HG03342 (cell line): ENCODE results near the gene WNT4.

Experiments used
- ATAC-seq: cut with Tn5 transposase; IDR thresholded peaks from one replicate; pipeline ENCODE4 v1.9.1; 2021; ENCODE audit warnings: mild to moderate bottlenecking, moderate library complexity; ENCODE audit not compliant: unreplicated experiment

Gene WNT4

GRCh38 chr1:22132517-22133235 is 10.2 kb downstream of the WNT4 start:
- no peak for ATAC-seq

- ATAC-seq = no peak
Measured at GRCh38 chr1:22131875-22132486, 10.9 kb downstream of the WNT4 start.

- no peak for ATAC-seq
Measured at GRCh38 chr1:22131062-22131461, 11.8 kb downstream of the WNT4 start.

DNA sequence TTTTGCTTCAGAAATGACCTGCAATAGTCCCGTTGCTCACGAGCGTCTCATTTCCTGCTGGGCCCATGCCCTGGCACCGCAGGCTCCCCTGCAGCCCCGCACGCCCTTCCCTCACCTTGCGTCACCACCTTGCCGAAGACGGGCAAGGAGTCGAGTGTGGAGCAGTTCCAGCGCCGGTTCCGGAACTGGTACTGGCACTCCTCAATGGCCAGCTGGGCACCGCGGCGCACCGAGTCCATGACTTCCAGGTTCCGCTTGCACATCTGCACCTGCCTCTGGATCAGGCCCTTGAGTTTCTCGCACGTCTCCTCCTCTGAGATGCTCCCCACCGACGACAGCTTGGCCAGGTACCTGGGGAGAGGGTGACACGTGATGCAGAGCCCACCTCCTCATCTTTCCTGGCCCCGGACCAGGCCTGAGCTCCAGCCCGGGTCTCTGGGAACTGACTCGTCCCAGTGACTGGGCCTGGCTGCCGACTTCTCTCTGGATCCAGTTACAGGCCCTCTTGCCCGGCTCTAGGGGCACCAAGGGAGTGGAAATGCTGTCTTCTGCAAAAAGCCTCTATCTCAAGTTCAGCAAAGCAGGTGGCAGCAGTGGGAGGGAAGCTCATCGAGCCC is 13.3 kb downstream of the WNT4 start:
- ATAC-seq = no peak

GRCh38 chr1:22128392-22128791 is 14.5 kb downstream of the WNT4 start:
- ATAC-seq = no peak

DNA sequence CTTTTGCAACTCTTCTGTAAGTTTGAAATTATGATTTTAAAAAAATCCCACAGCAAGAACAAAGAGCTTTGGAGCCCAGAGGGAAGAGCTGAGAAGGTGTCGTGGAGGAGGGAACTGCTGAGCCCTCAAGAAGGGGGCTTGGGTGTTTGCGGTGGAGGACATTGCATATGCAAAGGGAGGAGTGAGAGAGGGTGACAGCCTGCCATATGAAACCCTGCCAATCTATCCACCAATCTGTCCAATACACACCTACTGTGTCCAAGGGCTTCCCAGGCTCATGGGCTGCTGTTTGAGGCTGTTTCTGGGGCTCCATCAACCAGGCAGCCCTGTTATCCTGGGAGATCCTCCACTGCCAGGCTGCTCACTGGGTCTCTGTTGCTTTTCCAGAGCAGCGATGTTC is 15.2 kb downstream of the WNT4 start:
- ATAC-seq = no peak

DNA sequence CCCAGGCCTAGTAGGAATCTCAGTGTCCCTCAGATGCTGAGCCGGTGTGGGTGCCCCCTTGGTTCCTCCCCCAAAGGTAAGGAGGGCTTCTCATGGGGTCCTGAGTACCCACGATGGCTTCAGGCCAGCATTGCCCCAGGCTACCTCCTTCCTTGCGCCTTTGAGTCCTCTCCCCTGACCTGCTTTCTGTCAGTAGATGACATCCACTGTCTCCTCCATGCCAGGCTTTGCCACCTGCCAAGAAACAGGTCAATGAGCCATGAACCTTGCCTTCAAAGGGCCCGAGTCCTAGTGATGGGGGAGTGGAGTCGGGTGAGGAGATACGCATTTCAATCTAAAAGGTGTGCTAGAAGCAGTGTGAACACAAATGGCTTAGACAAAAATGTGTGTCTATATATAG is 15.6 kb downstream of the WNT4 start:
- ATAC-seq = no peak

- ATAC-seq = no peak
Measured at GRCh38 chr1:22126531-22126930, 16.4 kb downstream of the WNT4 start.

GRCh38 chr1:22124592-22125229 is 18.2 kb downstream of the WNT4 start:
- ATAC-seq = no peak

- no peak for ATAC-seq
Measured at GRCh38 chr1:22123901-22124404, 18.9 kb downstream of the WNT4 start.

GRCh38 chr1:22123071-22123390 is 19.9 kb downstream of the WNT4 start:
- ATAC-seq = no peak

GRCh38 chr1:22122273-22123070 is 20.4 kb downstream of the WNT4 start:
- ATAC-seq = no peak

GRCh38 chr1:22121421-22121911 is 21.4 kb downstream of the WNT4 start:
- no peak for ATAC-seq

DNA sequence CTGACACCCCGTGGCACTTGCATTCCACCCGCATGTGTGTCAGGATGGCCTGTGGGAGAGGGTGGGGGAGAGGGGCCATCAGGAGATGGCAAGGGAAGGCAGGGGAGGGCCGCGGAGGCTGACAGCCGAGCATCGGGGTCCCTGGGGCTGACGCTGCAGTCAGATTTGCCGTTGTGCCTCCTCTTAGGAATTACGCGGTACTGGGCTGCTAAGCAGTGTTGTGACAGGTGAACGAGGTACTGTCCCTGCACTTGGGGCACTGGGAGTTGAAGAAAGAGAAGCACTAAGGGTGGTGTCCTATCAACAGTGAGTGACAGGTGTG is 22.5 kb downstream of the WNT4 start:
- ATAC-seq = no peak

- ATAC-seq = no peak
Measured at GRCh38 chr1:22119626-22120468, 23.1 kb downstream of the WNT4 start.

DNA sequence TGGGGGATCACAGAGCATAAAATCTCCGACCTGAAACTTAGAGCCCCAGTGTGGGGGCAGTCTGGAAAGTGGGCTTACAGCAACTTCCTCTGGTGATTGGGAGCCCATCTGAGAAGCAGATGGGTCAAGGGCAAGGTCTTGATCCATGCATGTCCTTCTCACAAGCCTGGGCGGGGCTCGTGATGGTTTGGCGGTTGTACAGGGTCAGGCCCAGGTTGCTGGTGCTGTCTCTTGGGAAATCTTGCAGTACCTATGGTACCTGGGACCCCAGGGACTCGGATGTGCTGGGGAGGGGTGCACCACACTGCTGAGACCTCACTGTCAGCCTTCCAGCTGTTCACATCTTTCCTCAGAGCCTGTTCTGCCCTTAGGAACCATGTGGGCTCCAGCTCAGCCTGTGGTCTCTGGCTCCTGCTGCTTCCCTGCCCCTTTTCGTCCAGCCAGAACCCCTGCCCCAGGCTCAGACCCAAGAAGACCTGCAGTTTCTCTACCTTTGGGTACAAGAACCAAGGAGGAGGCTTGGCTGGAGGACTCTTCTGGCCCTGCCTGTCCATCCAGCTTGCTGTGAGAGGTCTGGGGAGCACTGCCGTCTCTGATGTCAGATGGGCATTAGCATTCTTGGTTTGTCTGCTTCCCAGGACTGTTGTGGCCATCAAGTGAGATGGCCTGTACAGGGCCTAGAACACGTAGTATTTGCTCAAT is 24.5 kb downstream of the WNT4 start:
- ATAC-seq = no peak

GRCh38 chr1:22117851-22118250 is 25.0 kb downstream of the WNT4 start:
- ATAC-seq = no peak

GRCh38 chr1:22117238-22117637 is 25.7 kb downstream of the WNT4 start:
- ATAC-seq = no peak

GRCh38 chr1:22115286-22115685 is 27.6 kb downstream of the WNT4 start:
- no peak for ATAC-seq
